Measurements from ENCODE around the gene NBEA.

DNA sequence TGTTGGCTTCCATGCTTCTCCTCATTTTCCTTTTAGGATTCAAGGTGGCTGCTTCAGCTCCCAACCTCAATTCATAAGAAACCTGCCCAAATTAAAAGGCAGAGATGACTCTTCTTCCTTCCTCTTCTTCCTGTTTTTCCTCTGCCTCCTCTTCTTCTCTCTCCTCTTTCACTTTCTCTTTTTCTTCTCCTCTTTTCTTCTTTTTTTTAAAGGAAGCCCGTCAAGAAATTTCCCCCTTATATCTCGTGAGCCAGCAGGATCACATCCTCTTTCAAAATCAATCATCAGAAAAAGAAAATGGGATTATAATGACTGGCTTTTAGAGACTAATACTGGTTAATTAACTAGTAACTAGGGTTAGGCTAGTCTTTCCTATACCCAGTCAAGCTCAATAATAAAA, 220.3 kb downstream of the NBEA start:
- no peak for TF ChIP-seq POLR2A (IDR thresholded peaks at IDR 0.05)
- TF ChIP-seq, protein P1, sequence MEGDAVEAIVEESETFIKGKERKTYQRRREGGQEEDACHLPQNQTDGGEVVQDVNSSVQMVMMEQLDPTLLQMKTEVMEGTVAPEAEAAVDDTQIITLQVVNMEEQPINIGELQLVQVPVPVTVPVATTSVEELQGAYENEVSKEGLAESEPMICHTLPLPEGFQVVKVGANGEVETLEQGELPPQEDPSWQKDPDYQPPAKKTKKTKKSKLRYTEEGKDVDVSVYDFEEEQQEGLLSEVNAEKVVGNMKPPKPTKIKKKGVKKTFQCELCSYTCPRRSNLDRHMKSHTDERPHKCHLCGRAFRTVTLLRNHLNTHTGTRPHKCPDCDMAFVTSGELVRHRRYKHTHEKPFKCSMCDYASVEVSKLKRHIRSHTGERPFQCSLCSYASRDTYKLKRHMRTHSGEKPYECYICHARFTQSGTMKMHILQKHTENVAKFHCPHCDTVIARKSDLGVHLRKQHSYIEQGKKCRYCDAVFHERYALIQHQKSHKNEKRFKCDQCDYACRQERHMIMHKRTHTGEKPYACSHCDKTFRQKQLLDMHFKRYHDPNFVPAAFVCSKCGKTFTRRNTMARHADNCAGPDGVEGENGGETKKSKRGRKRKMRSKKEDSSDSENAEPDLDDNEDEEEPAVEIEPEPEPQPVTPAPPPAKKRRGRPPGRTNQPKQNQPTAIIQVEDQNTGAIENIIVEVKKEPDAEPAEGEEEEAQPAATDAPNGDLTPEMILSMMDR (IDR thresholded peaks at IDR 0.05) = no peak
